ENCODE results near the gene SOX1. TPM values are rescaled to one million over a fixed set of nuclear protein-coding genes. Genes with fewer than 3 reads are reported as not detected.

SOX1 gene
- total and polyA plus RNA-seq, 9 of the 15 experiments (the other 6 are each of a cell fraction or from before 2014, with no cell fraction given) = not detected

DNA sequence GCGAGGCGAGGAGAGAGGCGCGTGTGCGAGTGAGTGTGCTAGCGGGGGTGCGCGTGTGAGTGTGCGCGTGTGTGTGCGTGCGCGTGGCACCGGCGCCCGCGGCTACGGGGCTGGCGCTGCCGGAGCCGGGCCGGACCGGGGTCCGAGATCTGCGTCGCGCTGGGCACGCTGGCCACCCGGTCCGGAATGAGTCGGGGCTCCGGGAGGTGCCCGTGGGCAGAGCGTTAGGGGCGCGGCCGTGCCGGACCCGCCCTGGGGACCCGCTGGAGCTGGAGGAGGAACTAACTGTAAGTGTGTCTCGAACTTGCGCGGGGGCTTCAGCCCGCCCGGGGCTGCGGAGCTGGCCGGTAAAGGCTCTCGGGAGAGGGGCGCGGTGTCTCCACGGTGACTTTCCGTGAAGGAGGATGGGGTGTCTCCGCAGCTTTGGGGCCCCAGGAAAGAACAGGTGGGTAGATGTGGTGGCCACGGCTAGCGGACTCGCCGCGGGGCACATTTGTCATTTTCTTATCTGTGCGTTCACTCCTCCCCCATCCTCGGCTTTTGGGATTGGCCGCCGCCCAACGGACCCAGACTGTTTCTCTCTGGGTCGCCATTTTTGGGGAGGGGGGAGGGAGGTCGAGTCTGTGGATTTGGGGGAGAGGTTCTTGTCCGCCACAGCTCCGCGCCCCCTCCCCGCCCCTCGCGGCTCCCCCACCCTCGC, 10.1 kb upstream of the SOX1 start:
- WGBS (ENCODE audit: insufficient coverage, low coverage, missing lambda C conversion rate) = no CpG with 5 or more reads among the region's 72 CpGs
- Histone ChIP-seq H3K4me3 (no peak overlapping the region), H3K4me2 (ENCODE audit: insufficient read depth, low read length) (no peak overlapping the region), H4K20me1 (replicated peaks; ENCODE audit: control insufficient read depth, insufficient read depth, low read length) (no peaks in the 10 kb centered on the region), H3K9ac (ENCODE audit: insufficient read depth in 1 of 2, low read depth in 2 of 2, low read length in 2 of 2) (no peak overlapping the region), H3K27me3 (ENCODE audit: control insufficient read depth in 2 of 2, insufficient read depth in 2 of 2, low read length in 2 of 2) (peaks cover 5 to 52% of the 10 kb centered on the region in 2 experiments; a peak in 4 of 5 replicates), H3K9me3 (replicated peaks; ENCODE audit: control insufficient read depth, insufficient read depth, low read depth, low read length) (no peaks in the 10 kb centered on the region), H3K36me3 (ENCODE audit: control insufficient read depth, insufficient read depth, low read length) (no peaks in the 10 kb centered on the region), H3K79me2 (ENCODE audit: control insufficient read depth, insufficient read depth, low read length) (no peaks in the 10 kb centered on the region), H2AFZ (ENCODE audit: low read depth, low read length) (no peak overlapping the region), H3K4me1 (replicated peaks in 1 of 2; ENCODE audit: control insufficient read depth in 2 of 2, insufficient read depth in 2 of 2, low read length in 2 of 2) (peaks cover 0 to 9% of the 10 kb centered on the region in 2 experiments; a peak in 2 of 5 replicates), H3K27ac (ENCODE audit: extremely low read depth, low read depth, low read length) (no peak overlapping the region), H3K9me1 (ENCODE audit: control insufficient read depth, insufficient read depth, low read length) (no peaks in the 10 kb centered on the region)
- no peak for ATAC-seq
- no TSS peak for BruUV-seq (replicated peaks)
- intact Hi-C loops (cut with micrococcal nuclease) = no loop called here
- FAIRE-seq = no peak
- in situ Hi-C loops (cut with MboI) = no loop called here
- ChIA-PET POLR2A (no interaction called here), CTCF (ENCODE audit: low intra/inter-chr PET ratio) (no interaction called here)
- no peak for DNase-seq (ENCODE audit: extremely low read depth in 1 of 4, low spot score in 3 of 4)
- TF ChIP-seq FOXM1 (IDR thresholded peaks at IDR 0.05; ENCODE audit: low read depth) (no peak), FOXM1 (CRISPR knock-in tag; IDR thresholded peaks at IDR 0.05; ENCODE audit: low read depth) (no peak), EP300 (IDR thresholded peaks at IDR 0.05; ENCODE audit: low read length) (no peak), ZNF407 (IDR thresholded peaks at IDR 0.05; ENCODE audit: low read depth) (no peak), RUNX1 (IDR thresholded peaks at IDR 0.05; ENCODE audit: low read depth) (no peak)

All from K562 (cell line).